DMS53 (cell line): ENCODE results near the gene RHOG.
"Not testable (repeated sequence)": the region's sequence is repeated elsewhere in the genome, so short reads cannot be mapped to it uniquely, and the experiment has no call there.

Experiments
- DNase-seq: peaks from one replicate; lab custom pipeline; 2025; lab: John Stamatoyannopoulos, UW

RHOG gene

GRCh38 chr11:3840870-3841425 is at the start of gene RHOG:
RHOG (minus strand) TSS chr11:3840959; CDS start chr11:3828138, 12,821 bp downstream.
- peak; percentile 91 for DNase-seq

- no peak for DNase-seq
Measured at GRCh38 chr11:3890014-3890413, 49.3 kb upstream of the RHOG start.

- peak; percentile 15 for DNase-seq
Measured at GRCh38 chr11:3888876-3889275, 48.1 kb upstream of the RHOG start.

- no peak for DNase-seq
Measured at GRCh38 chr11:3886985-3887384, 46.2 kb upstream of the RHOG start.

GRCh38 chr11:3885855-3886254 is 45.1 kb upstream of the RHOG start:
- DNase-seq = peak; percentile 88

GRCh38 chr11:3882655-3883054 is 41.9 kb upstream of the RHOG start:
- no peak for DNase-seq

GRCh38 chr11:3880724-3881123 is 40.0 kb upstream of the RHOG start:
- peak; percentile 87 for DNase-seq

- DNase-seq = peak; percentile 86
Measured at GRCh38 chr11:3879967-3880542, 39.3 kb upstream of the RHOG start.

GRCh38 chr11:3879216-3879966 is 38.6 kb upstream of the RHOG start:
- DNase-seq = peak; percentile 32

- DNase-seq = no peak
Measured at GRCh38 chr11:3878258-3878584, 37.5 kb upstream of the RHOG start.

GRCh38 chr11:3877364-3878257 is 36.9 kb upstream of the RHOG start:
- DNase-seq = peak; percentile 53

GRCh38 chr11:3876613-3877012 is 35.9 kb upstream of the RHOG start:
- no peak for DNase-seq

- no peak for DNase-seq
Measured at GRCh38 chr11:3873712-3874349, 33.1 kb upstream of the RHOG start.

GRCh38 chr11:3867209-3868091 is 26.7 kb upstream of the RHOG start:
- peak; percentile 64 for DNase-seq

GRCh38 chr11:3866836-3867208 is 26.1 kb upstream of the RHOG start:
- no peak for DNase-seq

- DNase-seq = peak; percentile 26
Measured at GRCh38 chr11:3866206-3866605, 25.4 kb upstream of the RHOG start.

- peak; percentile 34 for DNase-seq
Measured at GRCh38 chr11:3865388-3866193, 24.8 kb upstream of the RHOG start.

- no peak for DNase-seq
Measured at GRCh38 chr11:3861683-3862082, 20.9 kb upstream of the RHOG start.

GRCh38 chr11:3860898-3861393 is 20.2 kb upstream of the RHOG start:
- not testable (repeated sequence) for DNase-seq

GRCh38 chr11:3860375-3860774 is 19.6 kb upstream of the RHOG start:
- no peak for DNase-seq
